ENCODE measurements around the gene NVL.

NVL gene

DNA sequence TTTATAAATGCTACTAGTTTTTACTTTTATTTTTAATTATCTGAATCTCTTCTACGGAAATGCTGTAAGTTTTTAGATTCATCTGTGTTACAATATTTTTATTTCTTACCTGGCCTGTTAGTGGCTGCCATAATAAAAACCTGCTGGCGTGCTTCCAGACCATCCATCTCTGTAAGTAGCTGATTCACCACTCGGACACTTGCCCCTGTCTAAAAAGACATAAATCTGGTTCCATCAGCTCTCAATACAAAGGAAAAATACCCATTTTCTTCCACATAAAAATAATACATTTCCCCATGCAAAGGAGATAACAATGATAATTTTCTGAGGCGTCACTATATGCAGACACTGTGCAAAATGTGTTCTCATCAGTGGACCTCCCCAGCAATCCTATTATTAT lies 62.0 kb downstream of the NVL start (continued):
- TF ChIP-seq, protein P1, sequence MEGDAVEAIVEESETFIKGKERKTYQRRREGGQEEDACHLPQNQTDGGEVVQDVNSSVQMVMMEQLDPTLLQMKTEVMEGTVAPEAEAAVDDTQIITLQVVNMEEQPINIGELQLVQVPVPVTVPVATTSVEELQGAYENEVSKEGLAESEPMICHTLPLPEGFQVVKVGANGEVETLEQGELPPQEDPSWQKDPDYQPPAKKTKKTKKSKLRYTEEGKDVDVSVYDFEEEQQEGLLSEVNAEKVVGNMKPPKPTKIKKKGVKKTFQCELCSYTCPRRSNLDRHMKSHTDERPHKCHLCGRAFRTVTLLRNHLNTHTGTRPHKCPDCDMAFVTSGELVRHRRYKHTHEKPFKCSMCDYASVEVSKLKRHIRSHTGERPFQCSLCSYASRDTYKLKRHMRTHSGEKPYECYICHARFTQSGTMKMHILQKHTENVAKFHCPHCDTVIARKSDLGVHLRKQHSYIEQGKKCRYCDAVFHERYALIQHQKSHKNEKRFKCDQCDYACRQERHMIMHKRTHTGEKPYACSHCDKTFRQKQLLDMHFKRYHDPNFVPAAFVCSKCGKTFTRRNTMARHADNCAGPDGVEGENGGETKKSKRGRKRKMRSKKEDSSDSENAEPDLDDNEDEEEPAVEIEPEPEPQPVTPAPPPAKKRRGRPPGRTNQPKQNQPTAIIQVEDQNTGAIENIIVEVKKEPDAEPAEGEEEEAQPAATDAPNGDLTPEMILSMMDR (tag by site-specific recombination; IDR thresholded peaks at IDR 0.05): no peak
- TF ChIP-seq SP2 (tag by site-specific recombination; IDR thresholded peaks at IDR 0.05) (no peak), ZFP3 (tag by site-specific recombination; IDR thresholded peaks at IDR 0.05; ENCODE audit: low read depth) (no peak), ZNF544 (tag by site-specific recombination; IDR thresholded peaks at IDR 0.05) (no peak), TRIM28 (IDR thresholded peaks at IDR 0.05; ENCODE audit: borderline replicate concordance, low read length) (no peak), ZNF132 (tag by site-specific recombination; IDR thresholded peaks at IDR 0.05; ENCODE audit: borderline replicate concordance) (no peak), GFI1B (tag by site-specific recombination; IDR thresholded peaks at IDR 0.05) (no peak), SCRT2 (tag by site-specific recombination; IDR thresholded peaks at IDR 0.05) (no peak), ZNF274 (IDR thresholded peaks at IDR 0.05; ENCODE audit: low read length) (no peak), ZNF274 (tag by site-specific recombination; IDR thresholded peaks at IDR 0.05; ENCODE audit: borderline replicate concordance) (no peak), EGR2 (tag by site-specific recombination; IDR thresholded peaks at IDR 0.05; ENCODE audit: low read depth) (no peak), ZNF394 (tag by site-specific recombination; IDR thresholded peaks at IDR 0.05; ENCODE audit: borderline replicate concordance) (no peak), KLF16 (tag by site-specific recombination; IDR thresholded peaks at IDR 0.05) (no peak), ZFHX2 (tag by site-specific recombination; conservative IDR thresholded peaks at IDR 0.05) (no peak), ZNF610 (tag by site-specific recombination; IDR thresholded peaks at IDR 0.05; ENCODE audit: borderline replicate concordance) (no peak), ZNF529 (tag by site-specific recombination; IDR thresholded peaks at IDR 0.05; ENCODE audit: insufficient replicate concordance) (no peak), HOXD13 (CRISPR knock-in tag; IDR thresholded peaks at IDR 0.05; ENCODE audit: borderline replicate concordance) (no peak), ZXDB (tag by site-specific recombination; IDR thresholded peaks at IDR 0.05) (0 out of 2 replicates have a peak, but pooled peaks have one; percentile 43), GLIS1 (tag by site-specific recombination; IDR thresholded peaks at IDR 0.05) (no peak), YY2 (tag by site-specific recombination; IDR thresholded peaks at IDR 0.05) (0 out of 2 replicates have a peak, but pooled peaks have one; percentile 17), HOXC10 (CRISPR knock-in tag; IDR thresholded peaks at IDR 0.05) (no peak), ZNF157 (tag by site-specific recombination; IDR thresholded peaks at IDR 0.05) (no peak), TCF7L2 (IDR thresholded peaks at IDR 0.05; ENCODE audit: borderline replicate concordance, low read depth, low read length) (no peak), KLF7 (tag by site-specific recombination; IDR thresholded peaks at IDR 0.05; ENCODE audit: borderline replicate concordance) (no peak), ZNF629 (tag by site-specific recombination; IDR thresholded peaks at IDR 0.05) (peak; percentile 25; the same call in 1 of the 2 replicates), ZNF23 (tag by site-specific recombination; IDR thresholded peaks at IDR 0.05; ENCODE audit: borderline replicate concordance) (no peak), ZNF138 (tag by site-specific recombination; IDR thresholded peaks at IDR 0.05; ENCODE audit: borderline replicate concordance) (no peak), ZNF76 (tag by site-specific recombination; IDR thresholded peaks at IDR 0.05; ENCODE audit: borderline replicate concordance, low read depth) (no peak), ZFP37 (tag by site-specific recombination; IDR thresholded peaks at IDR 0.05) (no peak), ZNF777 (tag by site-specific recombination; IDR thresholded peaks at IDR 0.05; ENCODE audit: borderline replicate concordance) (no peak), ZIC2 (tag by site-specific recombination; IDR thresholded peaks at IDR 0.05) (no peak)
- TF ChIP-seq, protein P2, sequence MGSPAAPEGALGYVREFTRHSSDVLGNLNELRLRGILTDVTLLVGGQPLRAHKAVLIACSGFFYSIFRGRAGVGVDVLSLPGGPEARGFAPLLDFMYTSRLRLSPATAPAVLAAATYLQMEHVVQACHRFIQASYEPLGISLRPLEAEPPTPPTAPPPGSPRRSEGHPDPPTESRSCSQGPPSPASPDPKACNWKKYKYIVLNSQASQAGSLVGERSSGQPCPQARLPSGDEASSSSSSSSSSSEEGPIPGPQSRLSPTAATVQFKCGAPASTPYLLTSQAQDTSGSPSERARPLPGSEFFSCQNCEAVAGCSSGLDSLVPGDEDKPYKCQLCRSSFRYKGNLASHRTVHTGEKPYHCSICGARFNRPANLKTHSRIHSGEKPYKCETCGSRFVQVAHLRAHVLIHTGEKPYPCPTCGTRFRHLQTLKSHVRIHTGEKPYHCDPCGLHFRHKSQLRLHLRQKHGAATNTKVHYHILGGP (tag by site-specific recombination; IDR thresholded peaks at IDR 0.05): no peak
- TF ChIP-seq, protein P3, sequence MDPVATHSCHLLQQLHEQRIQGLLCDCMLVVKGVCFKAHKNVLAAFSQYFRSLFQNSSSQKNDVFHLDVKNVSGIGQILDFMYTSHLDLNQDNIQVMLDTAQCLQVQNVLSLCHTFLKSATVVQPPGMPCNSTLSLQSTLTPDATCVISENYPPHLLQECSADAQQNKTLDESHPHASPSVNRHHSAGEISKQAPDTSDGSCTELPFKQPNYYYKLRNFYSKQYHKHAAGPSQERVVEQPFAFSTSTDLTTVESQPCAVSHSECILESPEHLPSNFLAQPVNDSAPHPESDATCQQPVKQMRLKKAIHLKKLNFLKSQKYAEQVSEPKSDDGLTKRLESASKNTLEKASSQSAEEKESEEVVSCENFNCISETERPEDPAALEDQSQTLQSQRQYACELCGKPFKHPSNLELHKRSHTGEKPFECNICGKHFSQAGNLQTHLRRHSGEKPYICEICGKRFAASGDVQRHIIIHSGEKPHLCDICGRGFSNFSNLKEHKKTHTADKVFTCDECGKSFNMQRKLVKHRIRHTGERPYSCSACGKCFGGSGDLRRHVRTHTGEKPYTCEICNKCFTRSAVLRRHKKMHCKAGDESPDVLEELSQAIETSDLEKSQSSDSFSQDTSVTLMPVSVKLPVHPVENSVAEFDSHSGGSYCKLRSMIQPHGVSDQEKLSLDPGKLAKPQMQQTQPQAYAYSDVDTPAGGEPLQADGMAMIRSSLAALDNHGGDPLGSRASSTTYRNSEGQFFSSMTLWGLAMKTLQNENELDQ (tag by site-specific recombination; IDR thresholded peaks at IDR 0.05; ENCODE audit: low read depth): no peak
- TF ChIP-seq, protein P4, sequence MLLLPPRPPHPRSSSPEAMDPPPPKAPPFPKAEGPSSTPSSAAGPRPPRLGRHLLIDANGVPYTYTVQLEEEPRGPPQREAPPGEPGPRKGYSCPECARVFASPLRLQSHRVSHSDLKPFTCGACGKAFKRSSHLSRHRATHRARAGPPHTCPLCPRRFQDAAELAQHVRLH (tag by site-specific recombination; IDR thresholded peaks at IDR 0.05): no peak
- TF ChIP-seq, protein P5, sequence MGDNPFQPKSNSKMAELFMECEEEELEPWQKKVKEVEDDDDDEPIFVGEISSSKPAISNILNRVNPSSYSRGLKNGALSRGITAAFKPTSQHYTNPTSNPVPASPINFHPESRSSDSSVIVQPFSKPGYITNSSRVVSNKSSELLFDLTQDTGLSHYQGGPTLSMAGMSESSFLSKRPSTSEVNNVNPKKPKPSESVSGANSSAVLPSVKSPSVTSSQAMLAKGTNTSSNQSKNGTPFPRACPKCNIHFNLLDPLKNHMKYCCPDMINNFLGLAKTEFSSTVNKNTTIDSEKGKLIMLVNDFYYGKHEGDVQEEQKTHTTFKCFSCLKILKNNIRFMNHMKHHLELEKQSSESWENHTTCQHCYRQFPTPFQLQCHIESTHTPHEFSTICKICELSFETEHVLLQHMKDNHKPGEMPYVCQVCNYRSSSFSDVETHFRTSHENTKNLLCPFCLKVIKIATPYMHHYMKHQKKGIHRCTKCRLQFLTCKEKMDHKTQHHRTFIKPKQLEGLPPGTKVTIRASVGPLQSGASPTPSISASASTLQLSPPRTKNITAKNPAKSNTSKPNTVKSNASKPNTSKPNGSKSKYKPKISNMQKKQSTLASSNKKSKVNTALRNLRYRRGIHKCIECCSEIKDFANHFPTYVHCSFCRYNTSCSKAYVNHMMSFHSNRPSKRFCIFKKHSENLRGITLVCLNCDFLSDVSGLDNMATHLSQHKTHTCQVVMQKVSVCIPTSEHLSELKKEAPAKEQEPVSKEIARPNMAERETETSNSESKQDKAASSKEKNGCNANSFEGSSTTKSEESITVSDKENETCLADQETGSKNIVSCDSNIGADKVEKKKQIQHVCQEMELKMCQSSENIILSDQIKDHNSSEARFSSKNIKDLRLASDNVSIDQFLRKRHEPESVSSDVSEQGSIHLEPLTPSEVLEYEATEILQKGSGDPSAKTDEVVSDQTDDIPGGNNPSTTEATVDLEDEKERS (tag by site-specific recombination; IDR thresholded peaks at IDR 0.05): no peak

Measured in HEK293 (cell line).